ENCODE results near the gene CYP4F2. TPM values are rescaled to one million over a fixed set of nuclear protein-coding genes. Genes with fewer than 3 reads are reported as not detected.
"Not testable (repeated sequence)": the region's sequence is repeated elsewhere in the genome, so short reads cannot be mapped to it uniquely, and the experiment has no call there.

CYP4F2 gene
- total and polyA plus RNA-seq, 12 donors: not detected

DNA sequence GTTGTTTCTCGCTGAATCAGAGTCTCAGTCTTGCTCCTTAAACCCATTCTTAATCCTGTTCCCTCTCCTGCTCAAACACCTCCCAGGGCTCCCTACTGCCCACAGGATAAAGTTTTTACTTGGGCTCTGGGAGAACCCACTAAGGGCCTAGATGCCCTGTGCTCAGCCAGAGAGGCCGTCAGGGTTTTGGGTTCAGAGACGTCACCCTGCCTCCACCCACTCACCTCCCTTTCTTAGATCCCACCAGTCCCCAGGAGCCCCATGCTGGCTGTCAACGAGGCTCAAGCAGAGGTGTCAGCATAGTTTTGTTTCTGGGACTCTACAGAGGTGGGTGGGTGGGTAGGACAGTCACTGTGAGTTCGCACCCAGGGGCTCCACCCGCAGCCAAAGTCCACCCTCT lies 15.5 kb upstream of the CYP4F2 start:
- H3K4me3 ChIP-seq: no peak overlapping the region
- TF ChIP-seq, protein P1, sequence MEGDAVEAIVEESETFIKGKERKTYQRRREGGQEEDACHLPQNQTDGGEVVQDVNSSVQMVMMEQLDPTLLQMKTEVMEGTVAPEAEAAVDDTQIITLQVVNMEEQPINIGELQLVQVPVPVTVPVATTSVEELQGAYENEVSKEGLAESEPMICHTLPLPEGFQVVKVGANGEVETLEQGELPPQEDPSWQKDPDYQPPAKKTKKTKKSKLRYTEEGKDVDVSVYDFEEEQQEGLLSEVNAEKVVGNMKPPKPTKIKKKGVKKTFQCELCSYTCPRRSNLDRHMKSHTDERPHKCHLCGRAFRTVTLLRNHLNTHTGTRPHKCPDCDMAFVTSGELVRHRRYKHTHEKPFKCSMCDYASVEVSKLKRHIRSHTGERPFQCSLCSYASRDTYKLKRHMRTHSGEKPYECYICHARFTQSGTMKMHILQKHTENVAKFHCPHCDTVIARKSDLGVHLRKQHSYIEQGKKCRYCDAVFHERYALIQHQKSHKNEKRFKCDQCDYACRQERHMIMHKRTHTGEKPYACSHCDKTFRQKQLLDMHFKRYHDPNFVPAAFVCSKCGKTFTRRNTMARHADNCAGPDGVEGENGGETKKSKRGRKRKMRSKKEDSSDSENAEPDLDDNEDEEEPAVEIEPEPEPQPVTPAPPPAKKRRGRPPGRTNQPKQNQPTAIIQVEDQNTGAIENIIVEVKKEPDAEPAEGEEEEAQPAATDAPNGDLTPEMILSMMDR (IDR thresholded peaks at IDR 0.05): no peak
- TF ChIP-seq POLR2A (IDR thresholded peaks at IDR 0.05): no peak
- peaks cover 0 to 7% (median 3%) of the 10 kb centered on the region in 3 donors for H3K9me3 ChIP-seq (replicated peaks in 1 of 3)
- WGBS, 4 donors: 49 to 72% (median 60%) methylated on average over 4 to 6 of the region's 6 CpGs
- no peaks in the 10 kb centered on the region for H3K4me1 ChIP-seq (replicated peaks in 1 of 2)
- DNase-seq: no peak
- peaks cover 28% of the 10 kb centered on the region for H3K27me3 ChIP-seq
- H3K27ac ChIP-seq: no peak overlapping the region
- intact Hi-C loops (cut with DNase I): no loop called here
- H3K36me3 ChIP-seq (replicated peaks in 1 of 2): no peaks in the 10 kb centered on the region

DNA sequence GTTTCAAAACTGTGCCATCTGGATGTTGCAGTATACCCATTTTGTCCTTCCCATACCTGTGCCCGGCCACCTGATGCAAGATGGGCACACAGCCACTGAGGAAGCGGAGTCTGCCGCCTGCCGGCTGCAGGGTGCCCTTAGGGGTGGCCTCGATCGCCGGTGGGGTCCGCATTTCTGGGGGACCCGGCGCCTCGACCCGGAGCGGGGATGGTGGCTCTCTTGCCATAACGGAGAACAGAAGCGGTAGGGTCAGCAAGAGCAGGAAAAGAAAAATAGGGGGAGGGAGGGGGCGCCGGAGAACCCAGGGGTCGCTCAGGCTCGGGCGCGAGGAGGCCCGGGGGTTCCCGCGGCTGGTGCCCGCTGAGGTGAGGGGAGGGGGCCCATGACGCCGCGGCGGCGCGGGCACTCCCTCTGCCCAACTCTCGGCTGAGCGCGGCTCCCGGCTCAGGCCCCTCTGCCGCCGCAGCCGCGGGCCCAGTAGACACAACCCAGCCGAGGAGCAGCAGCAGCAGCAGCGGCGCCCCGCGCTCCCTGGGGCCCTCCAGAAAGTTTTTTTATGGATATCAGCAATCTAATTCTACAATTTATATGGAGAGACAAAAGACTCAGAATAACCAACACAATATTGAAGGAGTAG lies 13.8 kb upstream of the CYP4F2 start:
- H3K27me3 ChIP-seq: peaks cover 28% of the 10 kb centered on the region
- H3K27ac ChIP-seq: no peak overlapping the region
- WGBS, 4 donors: 1 to 8% (median 3%) methylated on average over 15 to 44 of the region's 44 CpGs
- no peaks in the 10 kb centered on the region for H3K36me3 ChIP-seq (replicated peaks in 1 of 2)
- intact Hi-C loops (cut with DNase I): no loop called here
- H3K4me3 ChIP-seq: no peak overlapping the region
- no peak for DNase-seq
- TF ChIP-seq, protein P1 (IDR thresholded peaks at IDR 0.05): no peak
- peaks cover 0 to 7% (median 3%) of the 10 kb centered on the region in 3 donors for H3K9me3 ChIP-seq (replicated peaks in 1 of 3)
- H3K4me1 ChIP-seq (replicated peaks in 1 of 2): no peaks in the 10 kb centered on the region

DNA sequence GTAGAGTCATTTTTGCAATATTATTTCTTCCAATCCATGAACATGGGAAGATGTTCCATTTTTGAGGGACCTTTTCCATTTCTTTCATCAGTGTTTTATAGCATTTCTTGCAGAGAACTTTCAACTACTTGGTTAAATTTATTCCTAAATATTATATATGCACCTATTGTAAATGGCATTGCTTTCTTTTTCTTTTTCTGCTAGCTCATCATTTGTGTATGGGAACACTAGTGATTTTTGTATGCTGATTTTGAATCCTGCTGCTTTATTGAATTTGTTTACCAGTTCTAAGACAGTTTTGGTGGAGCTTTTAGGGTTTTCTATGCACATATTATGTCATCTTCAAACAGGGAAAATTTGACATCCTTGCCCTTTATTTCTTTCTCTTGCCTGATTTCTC lies 7.2 kb upstream of the CYP4F2 start:
- no peak for DNase-seq
- H3K4me1 ChIP-seq (replicated peaks in 1 of 2): no peaks in the 10 kb centered on the region
- intact Hi-C loops (cut with DNase I): no loop called here
- no peak overlapping the region for H3K27ac ChIP-seq
- H3K4me3 ChIP-seq: no peak overlapping the region
- TF ChIP-seq, protein P1 (IDR thresholded peaks at IDR 0.05): no peak
- no peak for TF ChIP-seq POLR2A (IDR thresholded peaks at IDR 0.05)
- no peaks in the 10 kb centered on the region for H3K9me3 ChIP-seq (replicated peaks in 1 of 3)
- no peaks in the 10 kb centered on the region for H3K36me3 ChIP-seq (replicated peaks in 1 of 2)
- H3K27me3 ChIP-seq: peaks cover 3% of the 10 kb centered on the region

DNA sequence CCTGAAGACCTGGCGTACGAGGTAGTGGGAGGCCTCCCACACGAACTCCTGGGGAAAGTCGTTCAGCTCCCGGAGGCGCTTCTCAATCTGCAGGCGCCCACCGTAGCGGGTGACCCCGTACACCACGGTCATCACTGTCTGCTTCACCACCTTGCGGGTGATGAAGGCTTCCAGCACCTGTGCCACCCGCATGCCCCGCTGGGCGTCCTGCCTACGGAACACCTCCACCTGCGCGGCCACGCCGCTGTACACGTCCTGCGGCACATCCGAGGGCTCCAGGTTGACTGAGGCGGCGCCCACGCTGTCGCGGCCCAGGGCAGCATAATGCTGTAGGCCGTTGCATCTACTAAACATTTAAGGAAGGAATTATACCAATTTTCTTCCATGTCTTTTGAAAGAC lies 5.0 kb upstream of the CYP4F2 start:
- H3K9me3 ChIP-seq (replicated peaks in 1 of 3); H3K4me1 ChIP-seq (replicated peaks in 1 of 2); DNase-seq; H3K27ac ChIP-seq; intact Hi-C loops (cut with DNase I); H3K4me3 ChIP-seq; H3K27me3 ChIP-seq; H3K36me3 ChIP-seq (replicated peaks in 1 of 2): not testable (repeated sequence)
- WGBS, 4 donors: 81 to 93% (median 86%) methylated on average over 23 to 29 of the region's 29 CpGs

DNA sequence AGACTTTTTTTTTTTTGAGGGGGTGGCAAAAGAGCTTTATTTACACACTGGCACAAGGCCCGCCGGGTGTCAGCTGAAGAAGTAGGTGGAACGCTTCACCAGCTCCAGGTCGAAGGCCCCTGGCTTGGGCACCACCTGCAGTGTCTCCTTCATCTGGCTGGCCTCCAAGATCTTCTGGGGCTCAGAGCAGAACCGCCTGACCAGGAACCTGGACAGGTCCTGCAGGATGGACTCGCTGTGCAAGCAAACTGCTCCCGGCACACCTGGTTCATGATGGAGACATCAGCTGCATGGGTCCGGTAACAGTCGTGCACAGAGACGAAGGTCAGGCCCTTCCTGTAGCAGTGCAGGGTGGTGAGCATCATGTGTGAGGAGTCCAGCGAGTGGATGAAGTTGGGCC lies 4.4 kb upstream of the CYP4F2 start:
- H3K36me3 ChIP-seq (replicated peaks in 1 of 2): no peaks in the 10 kb centered on the region
- H3K27me3 ChIP-seq: peaks cover 3% of the 10 kb centered on the region
- no peak for TF ChIP-seq POLR2A (IDR thresholded peaks at IDR 0.05)
- TF ChIP-seq, protein P1 (IDR thresholded peaks at IDR 0.05): no peak
- DNase-seq: no peak
- intact Hi-C loops (cut with DNase I): no loop called here
- 81 to 88% (median 83%) methylated on average over 8 to 11 of the region's 11 CpGs for WGBS, 4 donors
- H3K9me3 ChIP-seq (replicated peaks in 1 of 3): no peaks in the 10 kb centered on the region
- H3K27ac ChIP-seq: no peak overlapping the region
- H3K4me1 ChIP-seq (replicated peaks in 1 of 2): no peaks in the 10 kb centered on the region
- no peak overlapping the region for H3K4me3 ChIP-seq
